Activated CD4-positive, alpha-beta T cell treated with anti-CD3 and anti-CD28 coated beads for 4 hours (primary cell): ENCODE results near the gene RRP8.

Experiments used
- DNase-seq, 2 donors: peaks; one replicate each; pipeline ENCODE4 v3.0.0-alpha.2; 2020

Gene RRP8

GRCh38 chr11:6632116-6633073, 29.0 kb upstream of the RRP8 start:
- no peak for DNase-seq

- DNase-seq, result no peak
Observed at GRCh38 chr11:6631361-6631890, 28.0 kb upstream of the RRP8 start.

- no peak for DNase-seq
Observed at GRCh38 chr11:6630632-6631291, 27.3 kb upstream of the RRP8 start.

GRCh38 chr11:6629892-6630631, 26.6 kb upstream of the RRP8 start:
- no peak for DNase-seq

- no peak for DNase-seq
Observed at GRCh38 chr11:6629573-6629891, 26.1 kb upstream of the RRP8 start.

GRCh38 chr11:6628526-6628925, 25.1 kb upstream of the RRP8 start:
- DNase-seq, result no peak

GRCh38 chr11:6627762-6628241, 24.4 kb upstream of the RRP8 start:
- DNase-seq, result no peak

GRCh38 chr11:6626971-6627761, 23.8 kb upstream of the RRP8 start:
- DNase-seq, result no peak

- no peak for DNase-seq
Observed at GRCh38 chr11:6625832-6626420, 22.5 kb upstream of the RRP8 start.

- no peak for DNase-seq
Observed at GRCh38 chr11:6625156-6625831, 21.9 kb upstream of the RRP8 start.

- no peak for DNase-seq
Observed at GRCh38 chr11:6623391-6624363, 20.3 kb upstream of the RRP8 start.

- DNase-seq, result no peak
Observed at GRCh38 chr11:6622261-6623171, 19.1 kb upstream of the RRP8 start.

GRCh38 chr11:6621711-6622211, 18.3 kb upstream of the RRP8 start:
- no peak for DNase-seq

GRCh38 chr11:6620636-6621035, 17.2 kb upstream of the RRP8 start:
- no peak for DNase-seq

- DNase-seq, result peak; percentile 84 to 91
Observed at GRCh38 chr11:6619004-6619745, 15.8 kb upstream of the RRP8 start, which contains the start of gene TPP1. TSS of gene TPP1 (minus strand) at chr11:6619422. CDS start at chr11:6619400, 22 bp downstream.

GRCh38 chr11:6618117-6619003, 14.9 kb upstream of the RRP8 start:
- peak; percentile 75 to 77 for DNase-seq

GRCh38 chr11:6617315-6617781, 13.9 kb upstream of the RRP8 start:
- no peak for DNase-seq
